Small intestine (tissue), 7 donors: Measurements from ENCODE around the gene JDP2. TPM values are rescaled to one million over a fixed set of nuclear protein-coding genes. Genes with fewer than 3 reads are reported as not detected.

Experiments used
- DNase-seq, 2 donors: peaks; one replicate each; pipeline versions ENCODE4 v3.0.0 to v3.0.0-alpha.2; 2013
- FAIRE-seq: peaks from 2 replicates; lab custom pipeline; 2012; peaks lifted over from hg19 to GRCh38; lab: Jason Lieb, UNC
- H3K27ac ChIP-seq, 3 donors: one replicate each; pipeline ENCODE4 v1.5.1; 2013; ENCODE audit warnings: low read length in 2 of 3, mild to moderate bottlenecking in 2 of 3, control low read depth in 1 of 3, inconsistent platforms in 1 of 3, low read depth in 1 of 3, moderate library complexity in 1 of 3
- H3K27me3 ChIP-seq, 3 donors: one replicate each; pipeline ENCODE4 v1.6.1; 2013; ENCODE audit warnings: low read length in 3 of 3, inconsistent platforms in 1 of 3; ENCODE audit not compliant: control insufficient read depth in 3 of 3, insufficient read depth in 3 of 3
- H3K36me3 ChIP-seq, 3 donors: one replicate each; pipeline ENCODE4 v1.6.1; 2013; ENCODE audit warnings: low read length in 3 of 3, inconsistent platforms in 1 of 3, low read depth in 1 of 3, mild to moderate bottlenecking in 1 of 3, moderate library complexity in 1 of 3; ENCODE audit not compliant: control insufficient read depth in 3 of 3, insufficient read depth in 2 of 3
- H3K4me1 ChIP-seq, 3 donors: one replicate each; pipeline ENCODE4 v1.6.1; 2013; ENCODE audit warnings: low read length in 2 of 3, inconsistent platforms in 1 of 3, low read depth in 1 of 3, mild to moderate bottlenecking in 1 of 3, moderate library complexity in 1 of 3; ENCODE audit not compliant: control insufficient read depth in 3 of 3, insufficient read depth in 2 of 3
- H3K4me3 ChIP-seq, 3 donors: one replicate each; pipeline ENCODE4 v1.5.1; 2013; ENCODE audit warnings: low read length in 3 of 3, control low read depth in 1 of 3, inconsistent platforms in 1 of 3, low read depth in 1 of 3, mild to moderate bottlenecking in 1 of 3, moderate library complexity in 1 of 3
- H3K9me3 ChIP-seq, 2 donors: one replicate each; pipeline ENCODE4 v1.6.1; 2013; ENCODE audit warnings: low read depth in 1 of 2, low read length in 1 of 2; ENCODE audit not compliant: control insufficient read depth in 2 of 2, insufficient read depth in 1 of 2
- WGBS, 3 donors: extraction: QIAGEN DNeasy Blood & Tissue Kit; methylation state at CpG; one replicate each; pipeline ENCODE4 v1.1.7; 2013; 5-methylcytosine and 5-hydroxymethylcytosine counted together
- polyA plus RNA-seq, 4 donors: library from polyadenylated mRNA; stranded (reverse) in 3 of 4; unstranded in 1 of 4; fragments of 200-250 nt in 3 of 4; fragments of 120-200 nt in 1 of 4; gene quantifications; one replicate each; pipeline versions ENCODE4 v1.2.1 to v1.2.3, GENCODE V29; 2013
- donor health status: healthy with polysubstance abuse.
- donor health status: control.
- donor health status: control.
- donor health status: Bipolar disorder and iron deficiency.
- donor health status: healthy.

JDP2 gene
- polyA plus RNA-seq, 4 donors, result 26.1 to 45.6 (median 42.2) TPM

DNA sequence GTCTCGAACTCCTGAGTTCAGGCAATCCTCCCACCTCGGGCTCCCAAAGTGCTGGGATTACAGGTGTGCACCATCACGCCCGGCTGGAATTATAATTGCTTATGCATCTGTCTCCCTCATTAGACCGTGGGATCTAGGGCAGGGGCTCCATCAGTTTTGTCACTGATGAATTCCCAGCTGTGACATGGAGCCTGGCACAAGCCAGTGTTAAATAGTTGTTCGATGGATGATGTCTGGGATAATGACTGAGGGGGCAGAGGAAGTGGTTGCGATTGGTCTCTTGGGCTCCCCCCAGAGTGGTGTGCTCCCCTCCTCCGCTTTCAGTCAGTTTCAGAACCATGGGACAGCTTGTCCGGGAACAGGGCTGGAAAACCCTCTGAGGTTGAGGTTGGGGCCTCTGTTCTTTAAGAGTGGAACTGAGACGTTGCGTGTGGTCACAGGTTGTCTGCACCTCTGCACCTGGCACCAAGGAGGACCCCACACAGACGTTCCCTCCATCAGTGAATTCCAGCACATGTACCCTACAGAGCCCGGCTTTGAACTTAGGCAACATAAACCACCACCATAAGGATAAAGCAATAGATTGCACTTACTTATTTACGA is 63.7 kb downstream of the JDP2 start:
- FAIRE-seq, result no peak
- no peak for DNase-seq
- H3K27me3 ChIP-seq, result peaks cover 0 to 7% (median 0%) of the 10 kb centered on the region in 3 donors
- no peak overlapping the region for H3K27ac ChIP-seq
- H3K9me3 ChIP-seq, result no peaks in the 10 kb centered on the region
- H3K4me3 ChIP-seq, result no peak overlapping the region
- no peaks in the 10 kb centered on the region for H3K4me1 ChIP-seq
- no peaks in the 10 kb centered on the region for H3K36me3 ChIP-seq
- WGBS, 3 donors, result 81 to 87% (median 86%) methylated on average over 14 of the region's 14 CpGs

GRCh38 chr14:75492832-75493591 is 65.2 kb downstream of the JDP2 start:
- WGBS, 3 donors, result 89 to 94% (median 92%) methylated on average over 9 of the region's 9 CpGs
- Histone ChIP-seq H3K9me3 (no peaks in the 10 kb centered on the region), H3K27ac (no peak overlapping the region), H3K4me3 (no peak overlapping the region), H3K36me3 (no peaks in the 10 kb centered on the region), H3K27me3 (peaks cover 0 to 3% (median 0%) of the 10 kb centered on the region in 3 donors), H3K4me1 (no peaks in the 10 kb centered on the region)
- FAIRE-seq, result no peak
- DNase-seq, result no peak

DNA sequence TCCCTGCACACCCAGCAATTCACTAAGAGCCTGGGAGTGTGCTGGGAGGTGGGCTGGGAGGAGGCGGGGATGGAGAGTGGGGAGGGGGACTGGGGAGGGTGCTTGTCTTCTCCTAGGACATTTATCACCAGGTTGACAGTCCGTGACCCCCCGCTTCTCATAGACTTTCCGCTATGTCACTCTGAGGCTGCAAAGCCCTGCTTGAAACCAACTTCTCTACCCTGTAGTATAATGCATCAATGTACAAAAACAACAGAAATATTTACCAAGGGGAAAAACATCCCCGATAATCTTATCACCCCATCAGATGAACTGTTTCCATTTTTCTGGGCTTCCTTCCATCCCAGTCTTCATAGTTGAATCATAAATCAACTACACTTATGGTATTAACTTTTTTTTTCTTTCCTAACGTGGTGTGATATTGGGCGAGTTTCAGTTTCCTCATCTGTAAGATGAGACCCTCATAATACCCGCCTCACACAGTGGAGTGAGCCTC is 65.8 kb downstream of the JDP2 start:
- no peaks in the 10 kb centered on the region for H3K36me3 ChIP-seq
- WGBS, 3 donors, result 64 to 65% (median 64%) methylated on average over 8 of the region's 8 CpGs
- H3K27me3 ChIP-seq, result peaks cover 0 to 3% (median 0%) of the 10 kb centered on the region in 3 donors
- H3K27ac ChIP-seq, result no peak overlapping the region
- no peaks in the 10 kb centered on the region for H3K4me1 ChIP-seq
- H3K9me3 ChIP-seq, result no peaks in the 10 kb centered on the region
- DNase-seq (no peak), FAIRE-seq (no peak)
- H3K4me3 ChIP-seq, result no peak overlapping the region

DNA sequence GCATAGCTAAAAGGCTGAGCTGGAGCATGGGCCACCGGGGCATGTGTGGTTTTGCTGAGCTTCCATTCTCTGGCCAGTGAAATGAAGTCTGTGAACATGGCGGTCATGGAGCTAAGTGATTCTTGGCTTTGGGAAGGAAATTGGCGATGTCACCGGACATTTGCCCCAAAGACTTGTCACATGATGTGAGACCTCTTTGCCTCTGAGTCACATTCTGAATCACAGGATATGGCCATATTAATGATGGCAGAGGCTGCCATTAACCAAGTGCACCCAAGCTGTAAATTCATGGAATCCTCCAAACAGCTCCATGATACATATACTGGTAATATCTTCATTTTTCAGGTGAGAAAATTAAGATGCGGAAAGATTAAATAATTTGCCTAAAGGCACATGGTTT is 67.1 kb downstream of the JDP2 start:
- no peak for FAIRE-seq
- Histone ChIP-seq H3K4me1 (no peaks in the 10 kb centered on the region), H3K27ac (no peak overlapping the region), H3K27me3 (peaks cover 0 to 3% (median 0%) of the 10 kb centered on the region in 3 donors), H3K4me3 (no peak overlapping the region), H3K9me3 (no peaks in the 10 kb centered on the region), H3K36me3 (no peaks in the 10 kb centered on the region)
- DNase-seq, result no peak
- 90 to 96% (median 93%) methylated on average over 5 of the region's 5 CpGs for WGBS, 3 donors

- H3K9me3 ChIP-seq, result no peaks in the 10 kb centered on the region
- no peaks in the 10 kb centered on the region for H3K4me1 ChIP-seq
- no peak overlapping the region for H3K27ac ChIP-seq
- FAIRE-seq, result no peak
- WGBS, 3 donors, result 78 to 85% (median 84%) methylated on average over 3 of the region's 3 CpGs
- peaks cover 0 to 3% (median 0%) of the 10 kb centered on the region in 3 donors for H3K27me3 ChIP-seq
- no peaks in the 10 kb centered on the region for H3K36me3 ChIP-seq
- no peak for DNase-seq
- no peak overlapping the region for H3K4me3 ChIP-seq
Observed at GRCh38 chr14:75495399-75495798, 67.6 kb downstream of the JDP2 start.

DNA sequence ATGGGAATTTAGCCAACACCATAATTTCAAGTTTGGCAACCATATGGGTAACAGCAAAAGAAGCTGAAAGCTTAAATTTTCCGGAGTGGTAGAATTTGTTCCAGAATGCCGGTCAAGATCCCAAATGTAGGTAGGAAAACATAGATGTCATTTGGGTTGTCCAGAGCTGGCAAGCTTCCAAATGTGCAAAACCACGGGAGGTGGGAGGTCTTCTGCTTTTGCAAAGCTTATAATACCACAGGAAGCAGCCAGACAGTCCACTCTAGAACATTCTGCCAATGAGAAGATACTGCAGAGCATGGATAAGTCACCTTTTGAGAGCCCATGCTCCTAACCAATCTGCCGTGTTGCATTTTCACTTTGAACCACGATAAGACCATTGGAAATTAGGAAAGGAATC is 68.1 kb downstream of the JDP2 start:
- FAIRE-seq (no peak), DNase-seq (no peak)
- no peaks in the 10 kb centered on the region for H3K36me3 ChIP-seq
- no peaks in the 10 kb centered on the region for H3K9me3 ChIP-seq
- no peak overlapping the region for H3K27ac ChIP-seq
- 78 to 81% (median 80%) methylated on average over 5 of the region's 5 CpGs for WGBS, 3 donors
- H3K4me1 ChIP-seq, result no peaks in the 10 kb centered on the region
- no peaks in the 10 kb centered on the region for H3K27me3 ChIP-seq
- H3K4me3 ChIP-seq, result no peak overlapping the region

DNA sequence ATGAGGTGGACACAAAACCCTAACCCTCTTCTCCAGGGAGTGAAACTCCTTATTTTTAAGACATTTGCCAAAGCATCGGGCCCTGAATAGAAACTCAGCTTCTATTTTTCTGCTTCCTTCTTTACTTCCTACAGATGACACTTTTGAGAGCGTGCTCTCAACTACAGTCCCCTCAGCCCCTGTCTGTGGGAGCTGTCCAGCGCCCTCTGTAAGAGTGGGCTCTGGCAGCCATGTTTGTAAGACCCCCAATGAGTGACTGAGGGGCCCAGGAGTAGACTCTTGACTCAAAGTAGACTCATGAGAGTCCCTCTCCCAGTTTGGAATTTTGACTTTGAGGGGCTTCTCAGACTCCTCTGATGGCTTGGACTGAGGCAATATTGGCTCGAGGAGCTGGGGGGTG is 68.9 kb downstream of the JDP2 start:
- FAIRE-seq (no peak), DNase-seq (no peak)
- no peak overlapping the region for H3K27ac ChIP-seq
- no peak overlapping the region for H3K4me3 ChIP-seq
- no peaks in the 10 kb centered on the region for H3K4me1 ChIP-seq
- H3K27me3 ChIP-seq, result no peaks in the 10 kb centered on the region
- 86 to 93% (median 88%) methylated on average over 4 of the region's 4 CpGs for WGBS, 3 donors
- H3K9me3 ChIP-seq, result no peaks in the 10 kb centered on the region
- no peaks in the 10 kb centered on the region for H3K36me3 ChIP-seq

DNA sequence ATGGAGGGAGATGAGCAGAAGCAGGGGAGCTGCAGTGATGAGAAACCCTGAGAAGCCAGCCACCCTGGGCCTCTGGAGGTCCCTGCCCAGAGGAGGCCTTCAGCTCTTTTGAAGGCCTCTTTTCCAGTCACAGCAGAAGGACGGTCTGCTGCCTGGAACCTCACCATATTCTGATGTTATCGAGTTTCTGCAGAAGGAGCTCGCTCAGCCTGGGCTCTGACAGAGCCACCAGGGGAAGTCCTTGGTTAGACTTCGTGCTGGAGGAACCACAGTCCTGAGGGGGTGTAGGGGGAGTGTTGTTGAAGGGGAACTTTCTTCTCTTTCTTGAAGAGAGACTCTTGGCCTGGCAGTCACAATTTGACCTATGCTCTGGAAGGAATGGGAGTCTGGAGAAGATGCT is 69.4 kb downstream of the JDP2 start:
- WGBS, 3 donors, result 70 to 91% (median 76%) methylated on average over 4 of the region's 4 CpGs
- no peaks in the 10 kb centered on the region for H3K9me3 ChIP-seq
- no peak for DNase-seq
- H3K27ac ChIP-seq, result no peak overlapping the region
- H3K36me3 ChIP-seq, result no peaks in the 10 kb centered on the region
- H3K27me3 ChIP-seq, result no peaks in the 10 kb centered on the region
- FAIRE-seq, result no peak
- no peak overlapping the region for H3K4me3 ChIP-seq
- no peaks in the 10 kb centered on the region for H3K4me1 ChIP-seq
